Measurements from ENCODE around the gene ANGPTL4.
"Not testable (repeated sequence)": the region's sequence is repeated elsewhere in the genome, so short reads cannot be mapped to it uniquely, and the experiment has no call there.

ANGPTL4 gene

GRCh38 chr19:8334458-8335342 is 29.3 kb upstream of the ANGPTL4 start:
- DNase-seq: peak; percentile 30

DNA sequence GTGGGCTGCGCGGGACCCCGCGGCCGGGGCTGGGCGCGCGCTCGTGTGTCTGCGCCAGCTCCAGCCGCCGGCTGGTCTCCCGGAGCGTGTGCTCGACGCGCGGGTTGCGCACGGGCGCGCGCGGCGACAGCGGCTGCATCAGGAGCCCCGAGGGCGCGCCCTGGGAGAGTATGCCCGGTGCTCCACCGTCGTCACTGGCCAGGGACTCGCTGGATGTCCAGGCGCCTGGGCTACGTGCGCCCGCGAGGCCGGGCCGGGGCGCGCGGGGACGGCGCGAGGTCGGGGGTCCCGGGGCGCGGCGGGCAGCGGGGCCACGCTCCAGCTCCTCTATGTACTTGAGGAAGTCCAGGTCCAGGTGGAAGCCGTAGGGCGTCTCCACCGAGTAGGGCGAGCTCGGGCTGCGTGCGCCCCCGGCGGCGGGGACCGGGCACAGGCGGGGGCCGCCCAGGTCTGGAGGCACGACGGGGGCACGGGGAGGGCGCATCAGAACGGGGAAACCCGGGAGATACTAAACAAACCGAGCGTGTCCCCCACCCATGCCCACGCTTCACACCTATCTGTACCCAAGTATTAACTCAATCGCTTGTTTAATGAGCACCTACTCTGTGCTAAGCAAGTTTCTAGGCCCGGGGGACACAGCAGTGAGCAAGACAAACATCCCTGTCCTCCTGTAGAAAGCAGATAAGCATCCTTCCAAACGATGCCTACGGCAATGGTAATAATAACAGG is 28.4 kb upstream of the ANGPTL4 start:
- peak; percentile 29 for DNase-seq

GRCh38 chr19:8336072-8336569 is 27.8 kb upstream of the ANGPTL4 start:
- DNase-seq: no peak

- no peak for DNase-seq
Measured at GRCh38 chr19:8336660-8337059, 27.3 kb upstream of the ANGPTL4 start.

- no peak for DNase-seq
Measured at GRCh38 chr19:8337728-8338127, 26.2 kb upstream of the ANGPTL4 start.

DNA sequence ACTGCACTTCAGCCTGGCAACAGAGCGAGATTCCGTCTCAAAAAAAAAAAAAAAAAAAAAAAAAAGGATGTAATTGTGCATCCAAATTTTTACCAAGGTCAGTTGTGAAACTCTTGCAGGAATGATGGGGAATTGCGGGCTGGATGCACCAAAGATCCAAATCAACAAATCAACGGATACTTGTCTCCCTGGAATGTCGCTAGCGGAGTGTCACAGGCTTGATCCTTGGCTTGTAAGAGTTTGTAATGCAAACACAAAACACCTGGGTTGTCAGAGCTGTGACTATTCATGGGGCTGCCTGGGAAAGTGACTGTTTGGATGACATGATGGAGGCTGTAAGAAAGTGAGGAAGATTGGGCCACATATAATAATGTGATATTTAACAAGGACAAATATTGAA is 25.1 kb upstream of the ANGPTL4 start:
- no peak for DNase-seq

- no peak for DNase-seq
Measured at GRCh38 chr19:8340341-8341096, 23.4 kb upstream of the ANGPTL4 start.

DNA sequence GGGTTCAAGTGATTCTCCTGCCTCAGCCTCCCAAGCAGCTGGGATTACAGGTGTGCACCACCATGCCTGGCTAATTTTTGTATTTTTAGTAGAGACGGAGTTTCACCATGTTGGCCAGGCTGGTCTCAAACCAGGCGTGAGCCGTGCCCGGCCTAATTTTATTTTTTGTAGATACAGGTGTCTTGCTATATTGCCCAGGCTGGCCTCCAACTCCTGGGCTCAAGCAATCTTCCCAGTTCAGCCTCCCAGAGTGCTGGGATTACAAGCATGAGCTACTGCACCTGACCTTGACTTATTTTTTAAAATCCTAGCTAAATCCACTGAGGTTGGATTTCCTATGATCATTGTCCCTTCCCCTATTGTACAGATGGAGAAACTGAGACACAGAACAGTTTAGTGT is 22.5 kb upstream of the ANGPTL4 start:
- DNase-seq: not testable (repeated sequence)

GRCh38 chr19:8342316-8342683 is 21.7 kb upstream of the ANGPTL4 start:
- no peak for DNase-seq

DNA sequence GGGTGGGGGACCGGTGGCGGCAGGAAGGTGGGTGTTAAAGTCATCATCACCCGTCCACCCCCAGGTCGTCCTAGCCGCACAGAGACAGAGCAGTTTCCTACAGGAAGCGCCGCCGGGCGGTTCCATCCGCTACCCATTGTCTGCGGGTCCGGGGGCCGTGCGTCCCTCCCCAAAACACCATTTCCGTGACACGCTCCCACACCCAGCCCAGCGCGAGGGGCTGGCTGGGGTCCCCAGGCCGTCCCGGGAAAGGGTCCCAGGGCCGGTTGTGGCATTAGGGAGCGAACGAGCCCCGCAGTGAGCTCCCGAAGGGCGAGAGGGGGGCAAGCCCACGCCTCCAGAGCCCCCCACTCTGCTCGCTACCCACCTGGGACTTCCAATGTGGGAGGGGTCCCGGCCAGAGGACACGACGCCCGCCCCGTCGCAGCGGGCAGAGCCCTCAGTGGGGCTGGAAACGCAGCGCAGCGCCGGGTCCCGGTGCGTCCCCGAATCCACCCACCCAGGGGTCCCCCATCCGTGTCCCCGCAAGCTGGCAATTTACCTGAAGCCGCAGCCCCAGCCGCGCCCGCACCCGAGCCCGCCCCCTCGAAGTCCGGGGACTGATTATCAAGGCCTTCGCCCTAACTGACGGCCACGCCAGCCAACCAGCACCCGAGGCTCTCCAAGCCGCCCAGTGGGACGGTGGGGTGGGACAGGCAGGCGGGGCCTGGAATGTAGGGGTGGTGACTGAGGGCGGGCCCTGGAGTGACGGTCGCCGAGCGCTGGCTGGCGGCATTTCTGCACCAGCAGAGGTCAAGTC is 21.1 kb upstream of the ANGPTL4 start, which contains the start of gene KANK3:
TSS of gene KANK3 (minus strand) at position 579 of the 799 bp plus-strand sequence. CDS start 5,434 bp downstream, outside the sequence.
- DNase-seq: peak; percentile 91

GRCh38 chr19:8343483-8343844 is 20.5 kb upstream of the ANGPTL4 start:
- no peak for DNase-seq

DNA sequence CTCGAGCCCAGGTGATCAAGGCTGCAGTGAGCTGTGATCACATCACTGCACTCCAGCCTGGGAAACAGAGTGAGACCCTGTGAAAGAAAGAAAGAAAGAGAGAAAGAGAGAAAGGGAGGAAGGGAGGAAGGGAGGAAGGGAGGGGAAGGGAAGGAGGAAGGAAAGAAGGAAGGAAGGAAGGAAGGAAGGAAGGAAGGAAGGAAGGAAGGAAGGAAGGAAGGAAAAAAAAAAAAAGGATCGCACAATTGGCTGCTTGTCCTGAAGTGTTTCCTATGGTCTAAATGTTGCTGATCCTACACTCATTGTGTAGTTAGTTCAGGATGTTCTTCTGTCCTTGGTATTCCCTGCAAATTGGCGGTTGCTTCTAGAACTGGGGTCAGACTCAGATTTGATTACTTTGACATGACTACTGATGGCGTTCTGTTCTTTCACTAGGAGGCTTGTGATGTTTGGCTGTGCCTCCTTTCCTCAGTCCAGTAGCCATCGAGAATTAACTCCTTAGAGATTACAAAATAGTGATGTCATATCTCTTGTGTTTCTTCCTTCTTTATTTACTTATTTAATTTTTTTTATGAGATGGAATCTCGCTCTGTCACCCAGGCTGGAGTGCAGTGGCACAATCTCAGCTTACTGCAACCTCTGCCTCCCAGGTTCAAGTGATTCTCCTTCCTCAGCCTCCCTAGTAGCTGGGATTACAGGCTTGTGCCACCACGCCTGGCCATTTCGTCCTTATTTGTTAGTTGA is 14.2 kb upstream of the ANGPTL4 start:
- not testable (repeated sequence) for DNase-seq

GRCh38 chr19:8352134-8352827 is 11.7 kb upstream of the ANGPTL4 start:
- no peak for DNase-seq

DNA sequence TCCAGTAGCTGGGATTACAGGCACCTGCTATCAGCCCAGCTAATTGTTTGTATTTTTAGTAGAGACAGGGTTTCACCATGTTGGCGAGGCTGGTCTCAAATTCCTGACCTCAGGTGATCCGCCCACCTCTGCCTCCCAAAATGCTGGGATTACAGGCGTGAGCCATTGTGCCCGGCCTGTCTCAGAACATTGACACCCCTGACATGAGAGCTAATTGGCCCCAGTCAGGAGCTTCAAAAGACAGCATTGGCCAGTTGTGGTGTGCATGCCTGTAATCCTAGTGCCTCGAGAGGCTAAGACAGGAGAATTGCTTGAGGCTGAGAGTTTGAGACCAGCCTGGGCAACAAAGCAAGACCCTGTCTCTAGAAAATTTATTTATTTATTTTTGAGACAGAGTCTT is 11.1 kb upstream of the ANGPTL4 start:
- not testable (repeated sequence) for DNase-seq

DNA sequence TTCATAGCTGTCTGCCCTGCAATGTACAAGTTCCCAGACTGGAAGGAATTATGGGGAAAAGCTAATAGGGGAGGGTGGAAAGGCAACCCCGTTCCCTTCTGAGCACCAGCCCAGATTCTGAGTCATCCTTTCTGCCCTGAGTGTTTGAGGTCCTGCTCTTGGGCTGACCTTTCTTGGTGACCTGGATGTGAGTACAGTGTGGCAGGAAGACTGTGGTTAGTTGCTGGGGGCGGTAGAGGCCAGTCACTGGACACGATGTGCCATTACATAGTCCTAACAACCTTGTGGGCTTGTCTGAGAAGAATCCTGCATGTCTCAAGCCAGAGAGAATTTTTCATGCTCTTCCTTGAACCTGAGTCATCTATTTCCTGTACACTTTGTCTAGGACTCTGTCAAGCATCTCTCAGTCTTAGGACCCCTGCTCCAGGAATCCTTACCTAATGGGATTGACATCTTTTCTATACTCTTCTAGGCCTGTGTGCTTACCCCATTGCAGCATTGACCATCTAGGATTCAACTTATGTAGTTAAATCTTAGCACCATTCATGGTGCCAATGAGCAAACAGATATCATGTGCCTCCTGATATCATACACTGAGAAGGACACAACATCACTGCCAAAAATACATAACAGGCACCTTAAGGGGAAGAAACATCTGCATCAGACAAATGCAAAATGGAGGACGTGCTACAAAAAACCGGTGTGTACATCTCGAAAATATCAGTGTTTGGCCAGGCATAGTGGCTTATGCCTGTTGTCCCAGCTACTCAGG is 8.1 kb upstream of the ANGPTL4 start:
- DNase-seq: no peak

GRCh38 chr19:8357007-8357521 is 6.9 kb upstream of the ANGPTL4 start:
- DNase-seq: no peak

GRCh38 chr19:8358948-8359347 is 5.0 kb upstream of the ANGPTL4 start:
- no peak for DNase-seq

DNA sequence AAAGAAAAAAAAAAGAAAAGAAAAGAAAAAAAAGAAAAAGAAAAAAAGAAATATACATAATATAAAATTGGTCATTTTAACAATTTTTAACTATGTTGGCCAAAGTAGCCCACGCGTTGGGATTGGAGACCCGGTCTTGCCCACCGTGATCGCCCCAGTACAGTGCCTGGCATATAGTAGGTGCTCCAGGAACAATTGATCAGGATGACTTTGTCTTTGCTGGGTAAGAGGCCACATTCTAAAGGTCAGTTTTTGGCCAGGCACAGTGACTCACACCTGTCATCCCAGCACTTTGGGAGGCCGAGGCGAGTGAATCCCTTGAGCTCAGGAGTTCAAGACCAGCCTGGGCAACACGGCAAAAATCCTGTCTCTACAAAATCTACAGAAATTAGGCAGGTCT is 3.8 kb upstream of the ANGPTL4 start:
- no peak for DNase-seq

GRCh38 chr19:8361921-8362793 is 1.8 kb upstream of the ANGPTL4 start:
- DNase-seq: no peak

All from stimulated activated CD4-positive, alpha-beta T cell treated with anti-CD3 and anti-CD28 coated beads, Interleukin-12 subunit alpha, Interleukin-12 subunit beta, amount 100 ng/mL, for 4 hours (primary cell).